ENCODE results near the gene FXYD6.

Gene FXYD6

DNA sequence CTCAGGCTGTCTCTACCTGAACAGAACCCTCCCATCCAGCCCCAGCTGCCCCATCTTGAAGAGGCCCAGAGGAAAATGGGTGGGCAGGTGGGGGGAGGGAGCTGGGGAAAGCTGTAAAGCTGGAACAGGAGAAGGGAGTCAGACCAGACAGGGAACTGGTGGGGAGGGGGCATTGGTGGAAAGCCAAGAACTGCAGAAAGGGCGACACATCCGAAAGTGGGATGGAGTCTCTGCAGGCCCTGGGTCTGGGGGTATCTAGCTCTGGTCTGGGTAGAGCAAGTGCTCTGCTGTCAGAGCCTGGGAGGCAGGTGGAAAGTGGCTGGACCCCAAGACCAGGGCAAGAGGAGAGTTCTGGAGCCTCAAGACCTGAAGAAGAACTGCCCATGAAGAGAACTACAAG, 45.0 kb upstream of the FXYD6 start:
- H3K27ac ChIP-seq, result no peak overlapping the region
- TF ChIP-seq, protein P1, sequence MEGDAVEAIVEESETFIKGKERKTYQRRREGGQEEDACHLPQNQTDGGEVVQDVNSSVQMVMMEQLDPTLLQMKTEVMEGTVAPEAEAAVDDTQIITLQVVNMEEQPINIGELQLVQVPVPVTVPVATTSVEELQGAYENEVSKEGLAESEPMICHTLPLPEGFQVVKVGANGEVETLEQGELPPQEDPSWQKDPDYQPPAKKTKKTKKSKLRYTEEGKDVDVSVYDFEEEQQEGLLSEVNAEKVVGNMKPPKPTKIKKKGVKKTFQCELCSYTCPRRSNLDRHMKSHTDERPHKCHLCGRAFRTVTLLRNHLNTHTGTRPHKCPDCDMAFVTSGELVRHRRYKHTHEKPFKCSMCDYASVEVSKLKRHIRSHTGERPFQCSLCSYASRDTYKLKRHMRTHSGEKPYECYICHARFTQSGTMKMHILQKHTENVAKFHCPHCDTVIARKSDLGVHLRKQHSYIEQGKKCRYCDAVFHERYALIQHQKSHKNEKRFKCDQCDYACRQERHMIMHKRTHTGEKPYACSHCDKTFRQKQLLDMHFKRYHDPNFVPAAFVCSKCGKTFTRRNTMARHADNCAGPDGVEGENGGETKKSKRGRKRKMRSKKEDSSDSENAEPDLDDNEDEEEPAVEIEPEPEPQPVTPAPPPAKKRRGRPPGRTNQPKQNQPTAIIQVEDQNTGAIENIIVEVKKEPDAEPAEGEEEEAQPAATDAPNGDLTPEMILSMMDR (conservative IDR thresholded peaks at IDR 0.05), result no peak

DNA sequence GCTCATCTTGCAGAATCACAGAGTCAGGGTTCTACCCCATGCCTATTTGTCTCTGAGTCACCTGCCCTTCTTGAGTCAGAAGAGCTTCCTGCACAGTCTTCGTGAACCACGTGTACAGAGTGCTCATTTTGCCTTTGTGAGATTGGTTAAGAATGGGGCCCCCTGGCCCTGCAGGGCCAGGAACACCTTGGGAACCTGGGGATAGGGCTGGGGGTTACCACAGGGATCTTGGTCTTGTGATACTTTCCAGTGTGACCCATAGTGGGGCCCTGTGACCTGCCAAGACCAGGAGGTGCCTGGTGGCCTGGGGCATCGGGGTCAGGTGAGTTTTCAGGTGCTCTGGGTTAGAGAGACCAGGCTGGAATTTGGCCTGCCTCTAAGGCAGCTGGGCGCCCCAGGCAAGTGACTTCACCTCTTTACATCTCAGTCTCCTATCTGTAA, 43.3 kb upstream of the FXYD6 start:
- no peak overlapping the region for H3K27ac ChIP-seq
- TF ChIP-seq, protein P1 (conservative IDR thresholded peaks at IDR 0.05), result no peak

DNA sequence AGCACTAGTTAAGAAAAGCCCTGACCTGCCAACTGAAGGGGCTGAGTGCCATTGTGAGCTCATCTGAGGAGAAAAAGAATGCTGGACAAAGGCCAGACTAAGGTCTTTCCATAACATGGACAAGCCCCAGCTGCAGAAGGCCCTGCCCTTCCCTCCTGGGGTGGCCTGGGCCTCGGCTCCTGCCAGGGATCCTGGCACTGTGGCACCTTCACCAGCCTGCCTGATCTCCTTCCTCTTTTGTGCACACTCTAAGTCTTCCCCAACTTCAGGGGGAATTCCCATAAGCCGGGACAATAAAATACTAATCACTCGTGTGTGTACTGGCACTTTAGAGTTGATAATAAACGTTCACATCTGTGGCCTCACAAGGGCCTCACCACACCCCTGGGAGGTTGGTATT, 42.9 kb upstream of the FXYD6 start:
- H3K27ac ChIP-seq, result no peak overlapping the region
- TF ChIP-seq, protein P1 (conservative IDR thresholded peaks at IDR 0.05), result no peak

DNA sequence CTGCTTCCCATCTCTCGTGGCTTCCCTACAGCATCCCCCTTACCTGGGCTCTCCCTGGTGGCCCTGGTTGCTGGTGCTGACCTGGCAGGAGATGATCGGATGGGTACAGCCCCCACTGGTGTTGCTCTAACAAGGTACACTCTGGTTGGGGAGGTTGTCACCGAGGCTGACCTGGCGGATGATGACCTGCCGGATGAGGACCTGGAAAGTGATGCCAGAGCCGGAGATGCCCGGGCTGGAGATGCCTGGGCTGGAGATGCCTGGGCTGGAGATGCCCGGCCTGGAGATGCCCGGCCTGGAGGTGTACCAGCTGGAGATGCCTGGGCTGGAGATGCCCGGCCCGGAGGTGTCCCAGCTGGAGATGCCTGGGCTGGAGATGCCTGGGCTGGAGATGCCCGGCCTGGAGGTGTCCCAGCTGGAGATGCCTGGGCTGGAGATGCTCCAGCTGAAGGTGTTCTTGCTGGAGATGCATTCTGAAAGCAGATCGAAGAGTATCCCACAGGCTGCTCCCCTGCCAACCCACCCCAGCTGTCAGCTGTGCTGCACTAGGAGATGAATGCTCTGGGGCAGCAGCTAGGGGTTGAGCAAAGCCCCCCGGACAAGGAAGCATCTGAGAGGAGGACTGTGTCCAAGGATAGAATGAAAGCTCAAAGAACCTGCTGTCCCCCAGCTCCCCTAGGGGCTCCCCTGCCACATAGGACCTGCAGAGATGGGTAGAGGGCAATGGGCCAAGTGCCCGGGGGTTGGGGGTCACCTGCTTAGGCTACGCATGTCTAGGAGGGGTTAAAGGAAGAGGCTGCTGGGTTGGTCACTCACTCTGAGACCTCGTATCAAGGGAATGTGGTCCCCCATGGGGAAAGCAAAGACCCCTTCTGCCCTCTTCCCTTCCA, 42.2 kb upstream of the FXYD6 start:
- no peak overlapping the region for H3K27ac ChIP-seq
- TF ChIP-seq, protein P1 (conservative IDR thresholded peaks at IDR 0.05), result no peak

DNA sequence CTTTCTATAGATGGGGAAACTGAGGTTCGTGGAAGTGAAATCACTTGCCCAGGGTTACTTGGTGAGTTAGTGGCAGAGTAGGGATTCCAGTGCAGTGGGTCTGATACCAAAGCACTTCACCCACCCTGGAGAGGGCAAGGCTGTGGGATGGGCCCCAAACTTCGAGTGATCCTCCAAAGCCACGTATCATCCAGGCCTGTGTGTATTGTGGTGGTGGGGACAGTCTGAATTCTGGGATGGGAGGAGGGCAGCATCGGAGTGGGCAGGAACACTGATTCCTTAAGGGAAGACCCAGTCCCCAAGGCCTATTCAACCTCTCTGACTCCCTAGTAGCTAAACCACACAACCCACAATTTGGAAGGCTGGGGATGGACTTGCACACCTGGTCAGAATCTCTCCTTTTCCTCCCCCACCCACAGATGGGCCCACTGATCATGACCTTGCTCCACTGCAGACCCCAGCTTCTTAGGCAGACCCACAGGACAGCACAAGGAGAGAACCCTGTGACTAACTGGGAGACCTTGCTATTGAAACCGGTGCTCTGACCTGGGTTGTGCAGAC, 41.2 kb upstream of the FXYD6 start:
- TF ChIP-seq, protein P1 (conservative IDR thresholded peaks at IDR 0.05), result no peak
- H3K27ac ChIP-seq, result no peak overlapping the region

DNA sequence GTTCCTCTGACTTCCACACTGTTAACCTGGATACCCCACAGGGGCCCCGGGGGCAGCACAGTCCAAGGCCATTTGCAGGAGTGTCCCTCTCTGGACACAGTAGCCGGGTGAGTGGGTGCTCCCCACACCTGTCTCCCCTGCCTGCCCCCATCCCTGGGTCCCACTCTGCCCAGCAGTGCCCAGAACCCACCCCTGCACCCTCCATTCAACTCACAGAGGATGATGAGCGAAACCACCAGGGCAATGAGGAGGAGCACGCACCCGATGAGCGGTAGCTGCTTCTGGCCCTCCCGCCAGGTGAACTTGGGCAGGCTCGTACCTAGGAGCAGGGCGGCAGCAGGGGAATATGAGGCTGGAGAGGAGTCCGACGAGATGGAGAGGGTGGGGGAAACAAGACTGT, 40.5 kb upstream of the FXYD6 start:
- TF ChIP-seq, protein P1 (conservative IDR thresholded peaks at IDR 0.05), result no peak
- H3K27ac ChIP-seq, result no peak overlapping the region

DNA sequence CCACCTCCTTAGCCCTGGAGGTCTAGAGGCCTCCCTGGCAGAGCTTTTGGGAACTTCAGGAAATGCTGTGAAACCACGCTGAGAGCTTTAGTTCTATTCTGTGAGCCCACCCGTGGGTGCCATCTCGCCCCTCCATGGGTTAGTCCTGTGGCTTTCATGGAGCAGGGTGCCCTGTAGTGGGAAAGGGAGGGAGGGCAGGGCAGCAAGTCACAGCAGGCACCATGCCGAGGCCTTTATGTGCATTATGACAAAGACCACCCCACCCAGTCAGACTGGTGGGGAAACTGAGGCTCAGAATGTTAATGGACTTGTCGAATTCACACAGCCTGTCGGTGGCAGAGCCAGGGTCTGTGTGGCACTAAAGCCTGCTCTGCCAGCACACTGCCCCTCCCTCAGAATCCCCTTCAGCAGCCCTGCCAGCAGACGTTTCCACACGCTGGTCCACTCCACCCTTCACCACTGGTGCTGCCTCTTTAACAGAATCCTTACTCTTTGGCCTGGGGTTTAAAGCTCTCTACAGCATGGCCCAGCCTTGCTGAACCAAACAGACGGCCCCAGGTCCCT, 39.3 kb upstream of the FXYD6 start:
- no peak overlapping the region for H3K27ac ChIP-seq
- TF ChIP-seq, protein P1 (conservative IDR thresholded peaks at IDR 0.05), result no peak
